HG03469 (cell line): ENCODE results near the gene ABCB9.
A peak's percentile ranks its signal among the peaks of the same experiment; 100 is the strongest.
"Not testable (repeated sequence)": the region's sequence is repeated elsewhere in the genome, so short reads cannot be mapped to it uniquely, and the experiment has no call there.

Experiments
- ATAC-seq: cut with Tn5 transposase; IDR thresholded peaks from one replicate; pipeline ENCODE4 v1.9.1; 2021; ENCODE audit warnings: mild to moderate bottlenecking, moderate library complexity, moderate number of reproducible peaks; ENCODE audit not compliant: unreplicated experiment

Gene ABCB9

GRCh38 chr12:122903693-122904034 is 62.6 kb downstream of the ABCB9 start:
- ATAC-seq, result no peak

GRCh38 chr12:122902854-122903692 is 63.2 kb downstream of the ABCB9 start:
- ATAC-seq, result no peak

- ATAC-seq, result no peak
Observed at GRCh38 chr12:122899887-122900286, 66.4 kb downstream of the ABCB9 start.

GRCh38 chr12:122896662-122897061 is 69.6 kb downstream of the ABCB9 start:
- ATAC-seq, result no peak

- ATAC-seq, result no peak
Observed at GRCh38 chr12:122895704-122896636, 70.3 kb downstream of the ABCB9 start, which contains the start of gene VPS37B. Gene VPS37B, minus strand, starts transcription at chr12:122896124. Its CDS starts 62 bp downstream, at chr12:122896062.

- no peak for ATAC-seq
Observed at GRCh38 chr12:122895320-122895703, 71.0 kb downstream of the ABCB9 start.

- no peak for ATAC-seq
Observed at GRCh38 chr12:122894193-122895121, 71.8 kb downstream of the ABCB9 start.

- ATAC-seq, result no peak
Observed at GRCh38 chr12:122893208-122894153, 72.8 kb downstream of the ABCB9 start.

GRCh38 chr12:122892724-122893123 is 73.5 kb downstream of the ABCB9 start:
- ATAC-seq, result not testable (repeated sequence)

- no peak for ATAC-seq
Observed at GRCh38 chr12:122891661-122892525, 74.4 kb downstream of the ABCB9 start.

GRCh38 chr12:122889761-122890520 is 76.3 kb downstream of the ABCB9 start:
- ATAC-seq, result no peak

- ATAC-seq, result no peak
Observed at GRCh38 chr12:122888232-122888752, 78.0 kb downstream of the ABCB9 start.

GRCh38 chr12:122887819-122888212 is 78.4 kb downstream of the ABCB9 start:
- peak; percentile 8 for ATAC-seq

GRCh38 chr12:122886851-122887818 is 79.1 kb downstream of the ABCB9 start:
- peak; percentile 65 for ATAC-seq

- ATAC-seq, result no peak
Observed at GRCh38 chr12:122886161-122886560, 80.1 kb downstream of the ABCB9 start.

- no peak for ATAC-seq
Observed at GRCh38 chr12:122884860-122885259, 81.4 kb downstream of the ABCB9 start.
